GM18873 (cell line): ENCODE measurements around the gene MAPT.
"Not testable (repeated sequence)": the region's sequence is repeated elsewhere in the genome, so short reads cannot be mapped to it uniquely, and the experiment has no call there.

ENCODE experiments used
- ATAC-seq: cut with Tn5 transposase; IDR thresholded peaks from one replicate; pipeline ENCODE4 v1.9.1; 2021; ENCODE audit warnings: mild to moderate bottlenecking, moderate library complexity, moderate number of reproducible peaks; ENCODE audit not compliant: unreplicated experiment, low FRiP score

Gene MAPT

DNA sequence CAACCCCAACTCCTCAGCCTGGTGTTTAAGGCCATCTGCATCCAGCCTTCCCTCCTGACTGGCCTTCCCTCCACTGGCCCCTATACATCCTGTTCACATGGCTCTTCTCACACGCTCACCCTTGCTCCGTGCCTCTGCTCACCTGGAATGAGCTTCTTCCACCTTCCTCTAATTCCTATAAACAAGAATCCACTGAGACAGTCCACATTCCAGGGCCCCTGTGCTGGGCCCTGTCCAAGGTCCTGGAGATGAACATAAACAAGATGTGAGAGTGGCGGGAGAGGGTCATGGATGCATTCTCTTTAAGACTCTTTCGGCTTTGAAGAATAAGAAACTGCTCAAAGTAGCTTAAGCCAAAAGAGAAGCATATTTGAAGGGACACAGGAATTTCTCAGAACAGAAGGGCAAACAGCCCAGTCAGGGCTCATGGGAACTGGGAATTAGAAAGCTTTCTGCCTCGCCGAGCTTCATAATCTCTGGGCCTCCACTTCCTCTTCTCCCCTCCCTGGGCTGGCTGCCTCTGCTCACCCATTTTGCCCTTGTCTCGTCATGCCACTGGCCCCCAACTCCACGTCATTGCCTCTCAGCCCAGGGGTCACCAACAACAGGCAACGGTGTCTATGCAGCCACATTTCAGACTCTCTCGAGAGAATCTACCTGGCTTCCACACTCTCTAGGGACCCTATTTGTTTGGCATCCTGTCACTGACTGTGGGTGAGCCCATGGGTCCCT is 36.2 kb upstream of the MAPT start:
- ATAC-seq, result no peak

DNA sequence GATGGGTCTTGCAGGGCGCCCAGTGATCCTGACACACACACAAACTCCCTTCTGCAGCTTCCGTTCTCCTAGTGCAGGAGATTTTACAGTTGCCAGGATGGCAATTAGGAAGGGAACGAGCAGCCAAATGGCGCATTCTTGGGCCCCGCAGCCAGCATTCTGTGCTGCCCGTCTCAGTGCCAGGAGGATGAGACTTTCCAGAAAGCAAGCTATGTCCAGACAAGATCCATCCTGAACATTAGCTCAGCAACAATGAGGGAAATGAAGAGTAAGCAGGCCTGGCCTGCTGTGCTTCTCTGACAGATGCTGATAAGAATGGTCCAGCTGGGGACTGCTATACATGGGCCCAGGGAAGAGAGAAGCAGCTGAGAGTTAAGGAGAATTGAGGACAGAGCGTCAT is 33.2 kb upstream of the MAPT start:
- ATAC-seq, result no peak

DNA sequence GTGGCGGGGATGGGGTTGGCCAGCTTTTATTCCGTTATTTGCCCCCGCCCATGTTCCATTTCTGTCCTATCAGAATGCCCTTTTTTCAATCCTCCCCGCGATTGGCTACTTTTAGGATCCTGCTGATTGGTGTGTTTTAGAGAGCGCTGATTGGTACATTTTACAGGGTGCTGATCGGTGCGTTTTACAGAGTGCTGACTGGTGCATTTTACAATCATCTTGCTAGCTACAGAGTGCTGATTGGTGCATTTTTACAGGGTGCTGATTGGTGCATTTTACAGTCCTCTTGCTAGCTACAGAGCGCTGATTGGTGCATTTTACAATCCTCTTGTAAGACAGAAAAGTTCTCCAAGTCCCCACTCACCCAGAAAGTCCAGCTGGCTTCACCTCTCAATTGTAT is 32.2 kb upstream of the MAPT start:
- not testable (repeated sequence) for ATAC-seq

DNA sequence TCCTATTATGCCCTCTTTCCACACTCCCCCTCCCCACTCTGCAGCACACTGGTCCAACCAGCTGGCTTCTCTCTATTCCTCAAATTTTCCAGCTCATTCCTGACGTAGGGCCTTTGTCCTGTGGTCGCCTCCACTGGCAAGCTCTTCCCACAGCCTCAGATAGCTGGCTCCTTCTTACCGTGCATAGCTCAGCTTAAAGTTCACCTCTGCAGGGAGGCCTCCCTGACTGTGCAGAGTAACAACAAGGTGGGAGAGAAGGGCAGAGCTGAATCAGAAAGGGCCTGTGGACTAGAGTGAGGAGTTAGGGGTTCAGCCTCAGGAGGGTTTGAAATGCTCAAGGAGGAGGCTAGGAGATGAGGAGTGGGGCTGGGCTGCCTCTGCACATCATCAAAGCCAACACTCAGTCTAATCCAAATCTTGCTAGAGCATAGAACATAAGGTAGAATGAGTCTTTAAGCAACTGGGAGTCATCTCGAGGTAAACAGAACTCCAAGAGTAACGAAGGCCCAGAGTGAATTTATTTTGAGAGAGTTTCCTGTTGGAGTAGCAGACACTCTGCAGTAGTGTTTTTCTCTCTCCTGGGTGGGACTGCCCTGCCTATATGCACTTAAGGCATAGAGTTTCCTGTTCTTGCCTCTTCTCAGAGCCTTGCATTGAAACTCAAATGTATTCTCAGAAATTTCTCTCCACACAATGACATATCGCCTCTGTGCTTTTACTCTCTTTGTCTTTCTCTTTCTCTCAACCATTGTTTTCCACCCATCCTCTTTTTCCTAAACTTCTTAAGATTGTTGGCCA is 30.3 kb upstream of the MAPT start:
- no peak for ATAC-seq

DNA sequence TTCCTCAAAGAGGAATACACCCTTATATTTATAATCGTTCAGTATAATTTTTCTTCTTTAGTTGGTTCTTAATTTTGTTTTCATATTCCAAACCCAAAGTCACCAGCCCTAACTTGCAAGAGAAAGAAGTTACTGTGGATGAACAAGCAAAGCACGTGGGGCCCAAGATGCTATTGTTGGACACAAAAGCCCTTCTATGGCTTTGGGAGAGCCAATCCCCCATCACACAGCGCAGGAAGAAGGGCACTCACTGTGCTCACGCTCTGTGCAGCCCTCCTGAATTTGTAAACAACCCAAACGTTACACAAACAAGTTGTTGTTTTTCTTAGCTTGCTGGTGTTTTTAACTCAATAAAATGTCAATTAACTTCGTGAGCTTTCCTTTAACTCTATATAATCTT is 27.2 kb upstream of the MAPT start:
- no peak for ATAC-seq

DNA sequence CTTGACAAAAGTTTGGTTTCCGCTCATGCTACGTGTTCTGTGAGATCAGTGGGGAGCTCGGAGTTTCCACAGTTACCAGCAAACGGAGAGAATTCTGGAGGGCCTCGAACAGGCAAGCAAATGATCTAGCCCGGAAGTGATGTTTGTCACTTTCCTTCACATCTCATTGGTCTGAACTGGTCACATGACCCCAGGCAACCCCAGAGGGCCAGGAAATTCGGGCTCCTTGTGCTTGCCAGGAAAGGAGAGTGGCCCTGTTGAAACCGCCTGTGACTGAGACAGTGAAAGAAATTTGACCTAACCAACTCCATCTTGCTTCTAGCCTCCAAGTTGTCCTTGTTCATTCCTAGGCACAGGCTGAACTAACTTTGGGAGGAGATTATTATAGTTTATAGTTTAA is 26.7 kb upstream of the MAPT start:
- no peak for ATAC-seq

DNA sequence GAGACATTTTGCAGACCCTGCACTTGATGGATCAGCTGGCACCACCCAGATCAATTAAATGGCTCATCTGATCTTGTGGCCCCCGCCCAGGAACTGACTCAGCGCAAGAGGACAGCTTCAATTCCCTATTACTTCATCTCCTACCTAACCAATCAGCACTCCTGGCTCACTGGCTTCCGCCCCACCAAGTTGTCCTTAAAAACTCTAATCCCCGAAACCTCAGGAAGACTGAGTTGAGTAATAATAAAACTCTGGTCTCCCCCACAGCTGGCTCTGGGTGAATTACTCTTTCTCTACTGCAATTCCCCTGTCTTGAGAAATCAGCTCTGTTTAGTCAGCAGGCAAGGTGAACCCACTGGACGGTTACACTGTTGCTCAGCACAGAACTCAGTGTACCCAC is 26.1 kb upstream of the MAPT start:
- ATAC-seq, result no peak

DNA sequence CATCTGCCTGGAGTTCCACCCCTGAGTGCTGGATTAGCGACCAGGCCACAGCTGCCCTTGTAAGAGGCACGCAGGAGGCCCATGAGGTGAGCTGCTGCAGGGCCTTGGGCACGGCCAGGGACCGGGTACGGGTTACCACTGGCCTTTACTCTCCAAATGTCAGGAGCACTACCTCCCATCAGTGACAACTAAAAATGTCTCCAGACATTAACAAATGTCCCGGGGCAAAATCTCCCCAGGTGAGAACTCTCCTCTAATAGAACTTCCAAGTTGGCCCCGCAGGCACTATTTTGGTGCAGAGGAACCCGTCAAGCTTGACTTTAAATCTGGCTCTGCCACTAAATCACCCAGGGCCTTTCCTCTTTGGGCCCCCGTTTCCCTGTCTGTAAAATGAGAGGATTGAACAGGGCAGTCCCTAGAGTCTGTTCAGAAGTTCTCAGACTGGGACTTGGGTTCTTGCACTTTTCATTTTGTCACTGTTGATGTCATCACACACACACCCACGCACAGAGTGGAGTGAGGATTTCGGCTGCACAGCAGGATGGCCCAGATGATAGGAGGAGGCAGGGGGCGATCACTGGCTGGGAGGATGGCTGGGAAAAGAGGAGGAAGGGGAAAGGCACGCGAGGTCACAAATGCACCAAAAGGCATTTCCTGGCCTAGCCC is 24.5 kb upstream of the MAPT start:
- ATAC-seq, result no peak

DNA sequence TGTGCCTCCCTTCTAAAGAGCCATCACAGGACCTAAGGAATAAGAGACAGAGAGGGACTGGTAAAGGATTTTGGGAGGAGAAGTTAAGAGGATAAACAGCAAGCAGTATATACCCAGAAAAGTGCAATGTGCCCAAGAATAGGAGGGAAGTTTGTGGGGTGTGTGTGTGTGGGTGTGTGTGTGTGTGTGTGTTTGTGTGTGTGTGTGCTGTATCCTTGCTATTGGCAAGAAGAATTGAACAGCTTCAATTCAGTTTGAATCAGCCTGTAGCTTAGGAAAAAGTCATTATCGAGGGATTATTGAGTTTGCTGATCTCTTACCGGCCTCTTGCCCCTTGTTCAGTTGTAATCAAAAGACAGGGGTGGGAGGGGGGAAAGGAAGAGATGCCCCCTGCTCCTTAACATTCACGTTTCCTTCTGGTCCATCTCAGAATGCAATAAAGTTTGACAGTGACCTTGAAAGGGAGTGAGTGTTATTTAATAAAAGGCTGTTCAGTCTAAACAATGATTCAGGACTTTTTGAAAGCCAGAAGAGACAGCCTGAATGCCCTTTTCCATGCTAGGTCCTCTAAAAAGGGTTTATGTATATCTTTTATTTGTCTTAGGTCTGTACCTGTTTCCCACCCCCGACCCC is 23.9 kb upstream of the MAPT start:
- no peak for ATAC-seq

DNA sequence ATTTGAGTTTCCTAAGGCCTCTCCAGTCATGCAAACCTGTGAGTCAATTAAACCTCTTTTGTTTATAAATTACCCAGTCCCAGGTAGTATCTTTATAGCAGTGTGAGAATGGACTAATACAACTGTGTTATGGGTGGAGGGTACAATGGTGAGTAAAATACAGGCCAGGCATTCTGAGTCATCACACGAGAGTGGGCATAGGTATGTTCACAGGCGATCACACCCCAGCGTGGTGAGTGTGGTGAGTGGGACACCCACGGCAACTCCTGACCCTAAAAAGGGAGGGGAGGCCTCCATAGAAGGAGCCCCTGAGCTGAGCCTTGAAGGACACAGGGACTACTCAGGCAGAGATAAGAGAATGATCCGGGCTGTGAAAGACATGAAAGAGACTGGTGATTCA is 22.6 kb upstream of the MAPT start:
- no peak for ATAC-seq

DNA sequence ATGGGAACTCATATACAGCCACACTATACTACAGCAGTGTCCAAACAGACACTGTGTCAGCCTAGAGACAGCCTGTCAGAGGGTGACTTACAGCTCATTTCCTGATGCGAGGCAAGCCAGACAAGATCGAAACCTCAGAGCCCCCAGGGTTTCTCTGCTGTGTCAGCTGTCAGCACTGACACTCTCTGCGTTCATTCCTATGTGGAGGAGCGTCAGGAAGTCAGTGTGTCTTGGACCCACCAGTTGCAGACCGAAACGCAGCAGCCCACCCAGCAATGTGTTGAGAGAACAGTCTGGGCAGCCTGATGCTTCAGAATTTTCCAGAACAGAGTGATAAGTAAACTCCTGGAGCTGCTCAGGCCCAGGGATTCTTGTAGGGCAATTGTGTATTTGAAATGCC is 20.6 kb upstream of the MAPT start:
- ATAC-seq, result no peak

DNA sequence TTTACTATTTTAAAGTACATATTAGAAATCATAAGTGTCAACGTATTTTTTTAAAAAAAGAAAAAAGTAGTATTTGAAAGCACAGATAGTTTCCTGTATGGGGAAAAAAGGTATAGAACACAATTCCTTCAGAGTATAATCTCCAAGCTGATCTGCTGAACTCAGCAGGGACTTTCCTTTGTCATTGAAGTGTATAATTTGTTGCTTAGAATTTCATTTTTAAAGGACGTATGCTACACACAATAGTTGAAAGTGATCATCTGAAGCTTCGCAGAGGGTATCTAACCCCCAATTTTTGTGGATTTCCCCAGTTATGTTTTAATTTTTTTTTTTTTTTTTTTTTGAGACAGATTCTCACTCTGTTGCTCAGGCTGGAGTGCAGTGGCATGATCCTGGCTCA is 20.2 kb upstream of the MAPT start:
- no peak for ATAC-seq

DNA sequence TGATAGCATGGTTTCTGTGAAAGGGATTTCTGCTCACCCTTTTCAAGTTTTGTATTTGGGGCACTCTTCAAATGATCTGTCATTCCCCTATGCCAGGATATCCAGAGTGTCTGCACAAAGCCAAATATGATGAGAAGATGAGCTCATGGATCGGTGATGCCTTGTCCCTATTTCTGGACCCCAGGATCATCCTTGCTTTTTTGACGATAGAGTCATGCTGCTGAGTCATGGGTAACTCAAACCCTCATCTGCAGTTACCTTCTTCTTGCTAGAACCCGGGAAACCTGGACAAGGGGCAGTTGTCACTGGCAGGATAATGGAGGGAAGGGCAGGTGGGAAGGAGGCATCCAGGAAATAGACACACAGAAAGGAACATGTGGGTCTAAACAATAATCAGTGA is 17.8 kb upstream of the MAPT start:
- ATAC-seq, result no peak

DNA sequence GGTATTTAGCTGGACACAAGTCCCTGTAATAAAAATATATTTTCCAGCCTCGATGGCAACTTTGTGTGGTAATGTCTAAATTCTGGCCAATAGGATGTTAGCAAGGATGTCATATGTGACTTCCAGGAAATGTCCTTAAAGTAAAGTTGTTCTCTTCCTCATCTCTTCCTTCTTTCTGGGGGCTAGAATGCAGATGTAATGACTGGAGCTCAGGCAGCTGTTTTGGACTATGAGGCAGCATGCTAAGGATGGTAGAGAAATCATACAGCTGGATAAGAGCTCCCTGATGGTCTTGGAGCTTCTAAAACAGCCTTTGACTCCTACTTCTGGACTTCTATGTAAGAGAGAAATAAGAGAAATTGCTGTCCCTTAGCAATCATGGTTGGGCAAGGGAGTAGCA is 16.9 kb upstream of the MAPT start:
- ATAC-seq, result no peak

DNA sequence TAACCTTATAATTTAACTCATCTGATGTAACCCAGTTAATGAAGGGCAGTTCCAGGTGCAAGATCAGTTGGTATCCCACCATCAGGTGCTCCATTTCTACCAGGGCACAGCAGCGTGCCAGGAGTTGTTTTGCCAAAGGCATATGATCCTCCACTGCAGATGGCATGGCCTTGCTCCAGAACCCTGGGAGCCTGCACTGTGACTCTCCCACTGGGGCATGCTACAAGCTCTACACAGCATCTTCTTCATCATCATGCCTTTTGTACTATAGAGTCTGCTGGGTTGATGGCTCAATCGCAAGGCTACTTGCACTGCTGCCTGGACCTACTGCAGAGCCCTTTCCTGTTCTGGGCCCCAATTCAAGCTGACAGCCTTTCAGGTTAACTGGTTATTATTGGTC is 11.3 kb upstream of the MAPT start:
- ATAC-seq, result no peak

DNA sequence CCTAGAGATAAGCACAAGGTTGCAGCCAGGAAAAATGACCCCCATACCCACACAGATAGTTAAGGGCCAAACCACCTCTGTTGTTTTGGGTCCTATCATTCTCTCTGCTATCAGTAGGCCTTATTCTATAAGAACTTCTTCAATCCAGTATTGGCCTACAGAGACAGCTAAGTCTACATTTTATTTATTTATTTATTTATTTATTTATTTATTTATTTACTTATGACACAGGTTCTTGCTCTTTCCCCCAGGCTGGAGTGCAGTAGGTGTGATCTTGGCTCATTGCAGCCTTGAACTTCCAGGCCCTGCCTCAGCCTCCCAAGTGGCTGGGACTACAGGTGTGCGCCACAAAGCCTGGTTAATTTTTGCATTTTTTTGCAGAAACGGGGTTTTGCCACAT is 7.5 kb upstream of the MAPT start:
- no peak for ATAC-seq

DNA sequence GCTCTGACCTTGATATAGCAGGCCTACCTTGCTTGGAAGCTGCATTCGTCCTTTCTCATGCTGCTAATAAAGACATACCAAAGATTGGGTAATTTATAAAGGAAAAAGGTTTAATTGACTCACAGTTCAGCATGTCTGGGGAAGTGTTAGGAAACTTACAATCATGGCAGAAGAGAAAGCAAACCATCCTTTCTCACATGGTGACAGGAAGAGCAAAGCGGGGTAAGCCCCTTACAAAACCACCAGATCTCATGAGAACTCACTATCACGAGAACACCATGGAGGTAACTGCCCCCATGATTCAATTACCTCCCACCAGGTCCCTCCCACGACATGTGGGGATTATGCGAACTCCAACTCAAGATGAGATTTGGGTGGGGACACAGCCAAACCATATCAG is 6.0 kb upstream of the MAPT start:
- ATAC-seq, result no peak

DNA sequence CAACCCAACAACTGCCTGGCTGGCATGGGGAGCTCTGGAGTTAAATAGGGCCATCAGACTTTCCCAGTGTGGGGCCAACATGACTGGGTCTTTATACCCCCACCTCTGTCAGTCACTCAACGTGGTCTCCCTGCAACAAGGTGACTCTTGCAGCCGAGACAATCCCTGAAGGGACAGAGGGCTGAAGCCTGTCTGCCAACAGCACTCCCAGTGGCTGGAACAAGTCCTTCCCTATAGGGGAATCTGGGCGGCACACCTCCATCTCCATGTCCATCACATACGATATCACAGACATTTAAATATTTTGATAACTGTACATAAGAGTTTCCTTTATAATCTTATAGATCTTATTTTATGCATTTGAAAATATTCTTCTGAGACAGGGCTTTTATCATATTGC is 4.8 kb upstream of the MAPT start:
- no peak for ATAC-seq

DNA sequence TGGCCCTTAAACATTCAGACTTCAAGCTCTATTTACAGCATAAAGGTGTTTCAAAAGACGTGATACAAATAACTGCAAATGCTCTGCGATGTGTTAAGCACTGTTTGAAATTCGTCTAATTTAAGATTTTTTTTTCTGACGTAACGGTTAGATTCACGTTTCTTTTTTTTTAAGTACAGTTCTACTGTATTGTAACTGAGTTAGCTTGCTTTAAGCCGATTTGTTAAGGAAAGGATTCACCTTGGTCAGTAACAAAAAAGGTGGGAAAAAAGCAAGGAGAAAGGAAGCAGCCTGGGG is 681 bp upstream of the MAPT start:
- no peak for ATAC-seq

DNA sequence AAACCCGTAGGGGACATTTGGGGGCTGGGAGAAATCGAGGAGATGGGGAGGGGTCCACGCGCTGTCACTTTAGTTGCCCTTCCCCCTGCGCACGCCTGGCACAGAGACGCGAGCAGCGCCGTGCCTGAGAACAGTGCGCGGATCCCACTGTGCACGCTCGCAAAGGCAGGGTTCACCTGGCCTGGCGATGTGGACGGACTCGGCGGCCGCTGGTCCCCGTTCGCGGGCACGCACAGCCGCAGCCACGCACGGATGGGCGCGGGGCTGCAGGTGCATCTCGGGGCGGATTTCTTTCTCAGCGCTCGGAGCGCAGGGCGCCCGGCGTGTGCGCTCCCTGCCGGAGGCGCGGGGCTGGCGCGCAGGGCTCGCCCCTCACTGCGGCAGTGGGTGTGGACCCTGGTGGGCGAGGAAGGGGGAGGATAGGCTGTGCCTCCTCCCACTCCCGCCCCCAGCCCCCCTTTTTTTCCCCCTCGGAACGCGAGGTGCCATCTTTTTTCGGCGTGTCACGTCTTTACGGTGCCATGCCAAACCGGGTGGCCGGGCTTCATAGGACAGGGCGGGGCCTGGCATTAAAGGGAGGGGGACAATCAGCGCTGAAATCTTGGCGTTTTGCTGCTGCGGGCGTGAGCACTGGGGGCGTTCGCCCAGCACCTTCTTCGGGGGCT is 1.1 kb downstream of the MAPT start:
- ATAC-seq, result no peak
